ENCODE measurements around the gene FOXJ3. TPM values are rescaled to one million over a fixed set of nuclear protein-coding genes. Genes with fewer than 3 reads are reported as not detected.

Gene FOXJ3
- total RNA-seq, 1 experiment from 2014 or later = 51.1 TPM

GRCh38 chr1:42130061-42130660 is 204.9 kb downstream of the FOXJ3 start:
- intact Hi-C loops (cut with micrococcal nuclease) = no loop called here
- Histone ChIP-seq H2AFZ (ENCODE audit: low read depth, low read length, poor library complexity, severe bottlenecking) (no peak overlapping the region), H3K79me2 (ENCODE audit: insufficient read depth, low read length) (no peaks in the 10 kb centered on the region), H3K9me3 (ENCODE audit: control insufficient read depth in 1 of 2, insufficient read depth in 1 of 2, low read depth in 1 of 2, low read length in 2 of 2) (no peaks in the 10 kb centered on the region), H3K4me2 (ENCODE audit: low read length) (no peak overlapping the region), H3K4me1 (ENCODE audit: control insufficient read depth in 1 of 2, insufficient read depth in 2 of 2, low read length in 2 of 2) (no peaks in the 10 kb centered on the region), H3K36me3 (ENCODE audit: control insufficient read depth in 1 of 2, insufficient read depth in 2 of 2, low read length in 2 of 2) (no peaks in the 10 kb centered on the region), H3K27me3 (ENCODE audit: insufficient read depth, low read length) (no peaks in the 10 kb centered on the region), H3K27ac (ENCODE audit: low read depth, low read length) (no peak overlapping the region), H4K20me1 (ENCODE audit: insufficient read depth) (no peaks in the 10 kb centered on the region), H3K9ac (ENCODE audit: low read length) (no peak overlapping the region), H3K4me3 (replicated peaks in 1 of 2; ENCODE audit: low read depth in 1 of 2, low read length in 2 of 2) (no peak overlapping the region), H3K9me2 (ENCODE audit: insufficient read depth) (no peaks in the 10 kb centered on the region)
- TF ChIP-seq EZH2phosphoT487 (IDR thresholded peaks at IDR 0.05; ENCODE audit: borderline replicate concordance) (no peak), SIN3A (IDR thresholded peaks at IDR 0.05; ENCODE audit: low read depth) (no peak), ZNF274 (IDR thresholded peaks at IDR 0.05; ENCODE audit: low read depth, low read length) (no peak), POLR2AphosphoS5 (IDR thresholded peaks at IDR 0.05; ENCODE audit: low read depth, low read length) (no peak), YY1 (IDR thresholded peaks at IDR 0.05; ENCODE audit: extremely low read depth, insufficient replicate concordance, low read depth, low read length) (no peak), FOSL1 (IDR thresholded peaks at IDR 0.05; ENCODE audit: low read depth) (no peak), SRF (IDR thresholded peaks at IDR 0.05; ENCODE audit: low read depth) (no peak), MAX (IDR thresholded peaks at IDR 0.05) (no peak), REST (IDR thresholded peaks at IDR 0.05; ENCODE audit: low read depth) (no peak), SP1 (IDR thresholded peaks at IDR 0.05; ENCODE audit: low read depth) (no peak)
- CTCF ChIA-PET = no interaction called here
- DNase-seq (ENCODE audit: low read depth, low spot score) (no peak), ATAC-seq (no peak)
- BruUV-seq (replicated peaks) = no TSS peak
- POLR2A ChIA-PET = no interaction called here
- RAD21 ChIA-PET (ENCODE audit: low non-redundant PET in 1 of 2, low total read pairs in 2 of 2, uncharacterized antibody in 2 of 2, unreplicated experiment in 2 of 2) = no interaction called here
